Ovary (tissue), 9 donors: ENCODE results near the gene C1R. TPM values are rescaled to one million over a fixed set of nuclear protein-coding genes. Genes with fewer than 3 reads are reported as not detected.
A peak's percentile ranks its signal among the peaks of the same experiment; 100 is the strongest.

Experiments used
- DNase-seq, 5 donors: peaks; one replicate each; pipeline ENCODE4 v3.0.0-alpha.2; 2019 to 2020
- H3K27ac ChIP-seq, 2 donors: fragments of 200-600 bp; one replicate each; pipeline versions ENCODE4 v1.5.1 to v1.8.0; 2019 to 2022
- H3K27me3 ChIP-seq: fragments of 200-600 bp; one replicate; pipeline ENCODE4 v1.8.0; 2022
- H3K36me3 ChIP-seq: fragments of 200-600 bp; sonication (generic); one replicate; pipeline ENCODE4 v1.5.1; 2019
- H3K4me1 ChIP-seq: one replicate; pipeline ENCODE4 v1.8.1; 2013; ENCODE audit warnings: mild to moderate bottlenecking, moderate library complexity; ENCODE audit not compliant: insufficient read depth
- H3K4me3 ChIP-seq: fragments of 200-600 bp; sonication (generic); one replicate; pipeline ENCODE4 v1.5.1; 2017
- H3K9me3 ChIP-seq, 2 donors: fragments of 200-600 bp in 1 of 2; sonication (generic) in 1 of 2; one replicate each; pipeline versions ENCODE4 v1.5.1 to v1.8.1; 2013 to 2019; ENCODE audit warnings: mild to moderate bottlenecking in 1 of 2, moderate library complexity in 1 of 2
- CTCF ChIP-seq, 3 donors: fragments of 450-650 bp in 2 of 3; fragments of 200-600 bp in 1 of 3; IDR thresholded peaks; one replicate each; pipeline versions ENCODE4 v1.5.1 to v1.8.0; 2016 to 2022; ENCODE audit warnings: antibody characterized with exemption in 3 of 3, mild to moderate bottlenecking in 1 of 3
- EP300 ChIP-seq: sonication (generic); formaldehyde crosslinking; IDR thresholded peaks from one replicate; pipeline ENCODE4 v1.6.1; 2017; ENCODE audit warnings: antibody characterized with exemption
- POLR2A ChIP-seq: fragments of 450-650 bp; IDR thresholded peaks from one replicate; pipeline ENCODE4 v1.6.1; 2017; ENCODE audit warnings: antibody characterized with exemption, mild to moderate bottlenecking, moderate library complexity
- WGBS, 3 donors: extraction: QIAGEN DNeasy Blood & Tissue Kit in 1 of 3; methylation state at CpG; one replicate each; pipeline versions ENCODE4 v1.1.5 to v1.1.7; 2013 to 2017; 5-methylcytosine and 5-hydroxymethylcytosine counted together
- intact Hi-C, 4 donors: fragments of 100-400 bp; cut with DNase I; formaldehyde crosslinking; loops; one replicate each; pipeline versions ENCODE4 v1.11.0 to v1.15.1; 2022 to 2023
- polyA plus RNA-seq, 2 donors: library from polyadenylated mRNA; stranded (reverse); fragments of 200-250 nt in 1 of 2; fragments of 350-450 nt in 1 of 2; fragmentation: Illumina TruSeq in 1 of 2; extraction: RNeasy Lipid Tissue Mini Kit (QIAGEN cat#74804) in 1 of 2; gene quantifications; one replicate each; pipeline ENCODE4 v1.2.3, GENCODE V29; 2013 to 2014
- total RNA-seq, 7 donors: library from RNA; depleted of rRNA in 2 of 7; stranded (reverse); fragments of >200 nt in 2 of 7; fragmentation: NEBNext Ultra II Directional in 3 of 7; extraction: Animal tissue kit (Norgen Biotek cat#: 25700) in 3 of 7; gene quantifications; one replicate each; pipeline versions ENCODE4 v1.1.0 to v1.2.4, GENCODE V29; 2016 to 2023
- donor health status: DM: no; HTN: no; CAD: no; lungs with moderate emphysema.
- donor health status: DM: no; HTN: no; CAD: no.
- donor health status: Bipolar disorder and iron deficiency.
- donor health status: DM: yes; HTN: yes; CAD: no.
- donor health status: DM: no; HTN: no; CAD: no.
- donor health status: DM: yes; HTN: yes; CAD: no.

The C1R gene
- total and polyA plus RNA-seq, 9 donors, result 472 to 1,524 (median 796) TPM

- H3K4me3 ChIP-seq, result peak overlapping the region; percentile 63
- TF ChIP-seq POLR2A, result no peak
- TF ChIP-seq CTCF (IDR thresholded peaks at IDR 0.05), result no peak
- no peak for TF ChIP-seq EP300
- WGBS, 3 donors, result 2 to 3% (median 2%) methylated on average over 31 to 32 of the region's 32 CpGs
- H3K27me3 ChIP-seq, result no peaks in the 10 kb centered on the region
- peaks cover 7% of the 10 kb centered on the region for H3K4me1 ChIP-seq
- intact Hi-C loops, result no loop called here
- H3K9me3 ChIP-seq, result no peaks in the 10 kb centered on the region
- peak; percentile 71 to 79 (median 75) for DNase-seq
- H3K36me3 ChIP-seq, result no peaks in the 10 kb centered on the region
- H3K27ac ChIP-seq, result peak overlapping the region; percentile 89 to 90
Measured at GRCh38 chr12:7130701-7131501, 38.7 kb upstream of the C1R start.

GRCh38 chr12:7129872-7130691, 37.8 kb upstream of the C1R start, which contains the start of gene CLSTN3:
CLSTN3 (plus strand) TSS chr12:7130371; CDS start chr12:7130649, 278 bp downstream.
- Histone ChIP-seq H3K4me3 (peak within 1 kb of the TSS; percentile 63), H3K4me1 (peaks cover 7% of the 10 kb centered on the region), H3K9me3 (no peaks in the 10 kb centered on the region), H3K36me3 (no peaks in the 10 kb centered on the region), H3K27me3 (no peaks in the 10 kb centered on the region), H3K27ac (peak within 1 kb of the TSS; percentile 89 to 90)
- TF ChIP-seq POLR2A (peak; percentile 79), EP300 (no peak), CTCF (IDR thresholded peaks at IDR 0.05) (no peak)
- 0 to 1% (median 1%) methylated on average over 26 to 40 of the region's 40 CpGs for WGBS, 3 donors
- DNase-seq, result peak; percentile 88 to 94 (median 93)
- intact Hi-C loops, result no loop called here

GRCh38 chr12:7129287-7129871, 37.1 kb upstream of the C1R start:
- H3K36me3 ChIP-seq, result no peaks in the 10 kb centered on the region
- intact Hi-C loops, result no loop called here
- TF ChIP-seq POLR2A (no peak), EP300 (no peak), CTCF (IDR thresholded peaks at IDR 0.05) (no peak)
- peak overlapping the region; percentile 63 for H3K4me3 ChIP-seq
- H3K27me3 ChIP-seq, result no peaks in the 10 kb centered on the region
- peak overlapping the region; percentile 89 to 90 for H3K27ac ChIP-seq
- H3K9me3 ChIP-seq, result no peaks in the 10 kb centered on the region
- peaks cover 7% of the 10 kb centered on the region for H3K4me1 ChIP-seq
- peak in 4 of 5 donors; percentile 40 to 55 (median 48) for DNase-seq
- WGBS, 3 donors, result 3 to 5% (median 4%) methylated on average over 19 of the region's 19 CpGs

- peak within 1 kb of the TSS; percentile 63 for H3K4me3 ChIP-seq
- WGBS, 3 donors, result 58 to 65% (median 61%) methylated on average over 7 of the region's 7 CpGs
- DNase-seq, result peak; percentile 47 to 74 (median 51)
Measured at GRCh38 chr12:7128681-7129286, 36.5 kb upstream of the C1R start, which contains the start of gene RBP5. RBP5 (minus strand) TSS chr12:7128889; CDS start chr12:7128775, 114 bp downstream.

More at GRCh38 chr12:7128681-7129286, 36.5 kb upstream of the C1R start, which contains the start of gene RBP5:
- Histone ChIP-seq H3K9me3 (no peaks in the 10 kb centered on the region), H3K4me1 (peaks cover 8% of the 10 kb centered on the region), H3K27ac (peak within 1 kb of the TSS; percentile 89 to 90), H3K27me3 (no peaks in the 10 kb centered on the region), H3K36me3 (no peaks in the 10 kb centered on the region)
- no peak for TF ChIP-seq EP300
- TF ChIP-seq CTCF (IDR thresholded peaks at IDR 0.05), result no peak
- TF ChIP-seq POLR2A, result no peak
- intact Hi-C loops, result no loop called here
